Lower lobe of right lung (tissue), 2 donors: ENCODE measurements around the gene ADGRE1. TPM values are rescaled to one million over a fixed set of nuclear protein-coding genes. Genes with fewer than 3 reads are reported as not detected.

Source experiments
- ATAC-seq, 2 donors: fragments of 200-7000 bp; cut with Tn5 transposase; one replicate each; pipeline ENCODE4 v1.9.1; 2020 to 2022; ENCODE audit warnings: mild to moderate bottlenecking in 2 of 2, moderate library complexity in 2 of 2
- DNase-seq: peaks from one replicate; pipeline ENCODE4 v3.0.0-alpha.2; 2020
- H3K27ac ChIP-seq: fragments of 200-600 bp; one replicate; pipeline ENCODE4 v1.8.0; 2022
- H3K27me3 ChIP-seq: fragments of 200-600 bp; one replicate; pipeline ENCODE4 v1.8.0; 2022; ENCODE audit warnings: low read depth
- H3K36me3 ChIP-seq: fragments of 200-600 bp; one replicate; pipeline ENCODE4 v1.8.0; 2022; ENCODE audit warnings: mild to moderate bottlenecking
- H3K4me1 ChIP-seq: fragments of 200-600 bp; one replicate; pipeline ENCODE4 v1.8.0; 2022
- H3K4me3 ChIP-seq: fragments of 200-600 bp; one replicate; pipeline ENCODE4 v1.8.0; 2022; ENCODE audit warnings: mild to moderate bottlenecking
- H3K9me3 ChIP-seq: fragments of 200-600 bp; one replicate; pipeline ENCODE4 v1.8.0; 2022
- CTCF ChIP-seq: fragments of 200-600 bp; IDR thresholded peaks from one replicate; pipeline ENCODE4 v1.8.0; 2022; ENCODE audit warnings: antibody characterized with exemption, mild to moderate bottlenecking
- intact Hi-C: fragments of 100-400 bp; cut with DNase I; formaldehyde crosslinking; loops from one replicate; pipeline ENCODE4 v1.11.0; 2022
- long read RNA-seq: library from polyadenylated mRNA; unstranded; transcript quantifications from one replicate; pipeline ENCODE4 v2.0.0, GENCODE V29; 2021
- total RNA-seq: library from RNA; stranded (reverse); fragmentation: NEBNext Ultra II Directional; extraction: Animal tissue kit (Norgen Biotek cat#: 25700); gene quantifications from one replicate; pipeline ENCODE4 v1.2.1, GENCODE V29; 2021
- donor health status: DM: no; HTN: yes; CAD: no; lungs with severe emphysema.

Gene ADGRE1, protein sequence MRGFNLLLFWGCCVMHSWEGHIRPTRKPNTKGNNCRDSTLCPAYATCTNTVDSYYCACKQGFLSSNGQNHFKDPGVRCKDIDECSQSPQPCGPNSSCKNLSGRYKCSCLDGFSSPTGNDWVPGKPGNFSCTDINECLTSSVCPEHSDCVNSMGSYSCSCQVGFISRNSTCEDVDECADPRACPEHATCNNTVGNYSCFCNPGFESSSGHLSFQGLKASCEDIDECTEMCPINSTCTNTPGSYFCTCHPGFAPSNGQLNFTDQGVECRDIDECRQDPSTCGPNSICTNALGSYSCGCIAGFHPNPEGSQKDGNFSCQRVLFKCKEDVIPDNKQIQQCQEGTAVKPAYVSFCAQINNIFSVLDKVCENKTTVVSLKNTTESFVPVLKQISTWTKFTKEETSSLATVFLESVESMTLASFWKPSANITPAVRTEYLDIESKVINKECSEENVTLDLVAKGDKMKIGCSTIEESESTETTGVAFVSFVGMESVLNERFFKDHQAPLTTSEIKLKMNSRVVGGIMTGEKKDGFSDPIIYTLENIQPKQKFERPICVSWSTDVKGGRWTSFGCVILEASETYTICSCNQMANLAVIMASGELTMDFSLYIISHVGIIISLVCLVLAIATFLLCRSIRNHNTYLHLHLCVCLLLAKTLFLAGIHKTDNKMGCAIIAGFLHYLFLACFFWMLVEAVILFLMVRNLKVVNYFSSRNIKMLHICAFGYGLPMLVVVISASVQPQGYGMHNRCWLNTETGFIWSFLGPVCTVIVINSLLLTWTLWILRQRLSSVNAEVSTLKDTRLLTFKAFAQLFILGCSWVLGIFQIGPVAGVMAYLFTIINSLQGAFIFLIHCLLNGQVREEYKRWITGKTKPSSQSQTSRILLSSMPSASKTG
- 1.8 TPM for total RNA-seq
- long read RNA-seq = 0 reads

- no peaks in the 10 kb centered on the region for H3K36me3 ChIP-seq
- H3K27me3 ChIP-seq = no peaks in the 10 kb centered on the region
- TF ChIP-seq CTCF = no peak
- DNase-seq (peak; percentile 51), ATAC-seq (peak; percentile 24 to 42)
- H3K4me1 ChIP-seq = peaks cover 6% of the 10 kb centered on the region
- no peak within 1 kb of the TSS for H3K4me3 ChIP-seq
- H3K27ac ChIP-seq = no peak within 1 kb of the TSS
- intact Hi-C loops = no loop called here
- peaks cover 8% of the 10 kb centered on the region for H3K9me3 ChIP-seq
Measured at GRCh38 chr19:6887316-6887715, at the start of gene ADGRE1. ADGRE1 (plus strand) TSS chr19:6887579; CDS start chr19:6887609, 30 bp downstream.

GRCh38 chr19:6838062-6838655 is 49.2 kb upstream of the ADGRE1 start:
- Histone ChIP-seq H3K27ac (no peak overlapping the region), H3K9me3 (no peaks in the 10 kb centered on the region), H3K27me3 (no peaks in the 10 kb centered on the region), H3K4me1 (no peaks in the 10 kb centered on the region), H3K4me3 (no peak overlapping the region), H3K36me3 (peaks cover 32% of the 10 kb centered on the region)
- TF ChIP-seq CTCF = no peak
- no peak for DNase-seq
- ATAC-seq = no peak
- intact Hi-C loops = no loop called here

DNA sequence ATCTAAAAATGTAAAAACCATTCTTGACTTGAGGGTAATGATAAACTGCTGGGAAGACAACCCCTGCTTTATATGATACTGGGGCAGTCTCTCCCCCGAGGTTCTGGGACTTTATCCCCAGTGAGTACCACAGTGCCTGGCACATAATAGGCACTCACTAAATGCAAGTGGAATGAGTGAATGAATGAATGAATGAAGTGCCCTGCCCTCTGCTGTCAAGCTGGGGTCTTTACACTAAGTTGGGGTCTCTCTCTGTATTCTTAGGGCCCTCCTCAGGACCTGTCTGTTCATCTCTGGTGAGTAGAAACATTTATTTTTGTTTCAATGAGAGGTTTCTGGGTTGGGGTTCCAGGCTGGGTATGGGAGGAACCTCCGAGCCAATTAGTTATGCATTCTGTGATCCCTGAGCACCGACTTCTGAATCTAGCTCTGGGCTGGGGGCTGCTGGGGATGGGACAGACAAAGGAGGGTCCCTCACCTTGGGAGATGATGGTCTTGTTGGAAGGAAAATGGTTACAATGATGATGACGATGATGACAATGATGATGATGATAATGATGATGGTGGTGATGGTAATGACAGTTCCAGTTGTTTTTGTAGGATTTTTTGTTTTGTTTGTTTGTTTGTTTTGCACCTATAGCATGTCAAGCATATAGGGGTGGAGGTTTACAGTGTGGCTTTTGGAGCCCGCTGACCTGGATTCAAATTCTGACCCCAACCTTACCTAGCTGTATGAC is 44.3 kb upstream of the ADGRE1 start:
- no peak for TF ChIP-seq CTCF
- ATAC-seq = no peak

GRCh38 chr19:6847828-6848200 is 39.6 kb upstream of the ADGRE1 start:
- no peak for TF ChIP-seq CTCF
- H3K4me3 ChIP-seq = no peak overlapping the region
- DNase-seq = peak; percentile 25
- no peak overlapping the region for H3K27ac ChIP-seq
- no peaks in the 10 kb centered on the region for H3K27me3 ChIP-seq
- intact Hi-C loops = no loop called here
- ATAC-seq = no peak
- no peaks in the 10 kb centered on the region for H3K4me1 ChIP-seq
- no peaks in the 10 kb centered on the region for H3K9me3 ChIP-seq
- H3K36me3 ChIP-seq = peaks cover 4% of the 10 kb centered on the region

More for the DNA sequence above, 44.3 kb upstream of the ADGRE1 start:
- Histone ChIP-seq H3K27ac (no peak overlapping the region), H3K9me3 (no peaks in the 10 kb centered on the region), H3K4me3 (no peak overlapping the region), H3K4me1 (no peaks in the 10 kb centered on the region), H3K27me3 (no peaks in the 10 kb centered on the region), H3K36me3 (peaks cover 18% of the 10 kb centered on the region)
- intact Hi-C loops = no loop called here
- DNase-seq = peak; percentile 2

DNA sequence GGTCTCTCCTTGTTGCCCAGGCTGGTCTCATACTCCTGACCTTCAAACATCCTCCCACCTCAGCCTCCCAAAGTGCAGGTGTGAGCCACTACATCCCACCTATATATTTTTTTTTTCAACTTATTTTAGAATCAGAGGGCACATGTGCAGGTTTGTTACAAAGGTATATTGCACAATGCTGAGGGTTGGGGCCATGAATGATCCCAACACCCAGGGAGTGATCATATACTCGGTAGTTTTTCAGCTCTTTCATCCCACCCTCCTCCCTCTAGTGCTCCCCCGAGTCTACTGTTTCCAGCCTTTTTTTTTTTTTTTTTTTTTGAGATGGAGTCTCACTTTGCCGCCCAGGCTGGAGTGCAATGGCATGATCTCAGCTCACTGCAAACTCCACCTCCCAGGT is 38.4 kb upstream of the ADGRE1 start:
- Histone ChIP-seq H3K4me1 (no peaks in the 10 kb centered on the region), H3K27ac (no peak overlapping the region), H3K9me3 (no peaks in the 10 kb centered on the region), H3K4me3 (no peak overlapping the region), H3K36me3 (peaks cover 8% of the 10 kb centered on the region), H3K27me3 (no peaks in the 10 kb centered on the region)
- intact Hi-C loops = no loop called here
- DNase-seq (no peak), ATAC-seq (no peak)
- no peak for TF ChIP-seq CTCF
